MM.1S (cell line): ENCODE measurements around the gene CENPU.

Experiments used
- DNase-seq: peaks from one replicate; pipeline ENCODE4 v3.0.0-alpha.2; 2015
- H2AFZ ChIP-seq: fragments of 300-600 bp; sonication (generic); 2 replicates; pipeline ENCODE4 v1.6.0; 2016; ENCODE audit warnings: antibody characterized with exemption, low read length
- H3F3A ChIP-seq: fragments of 300-600 bp; sonication (generic); 2 replicates; pipeline ENCODE4 v1.6.1; 2016; ENCODE audit warnings: mild to moderate bottlenecking, antibody characterized with exemption, low read length, moderate library complexity, mixed read lengths; ENCODE audit not compliant: insufficient read depth
- H3K27ac ChIP-seq: fragments of 300-600 bp; sonication (generic); 2 replicates; pipeline ENCODE4 v1.5.1; 2016; ENCODE audit warnings: mild to moderate bottlenecking, low read length
- H3K27me3 ChIP-seq: fragments of 300-600 bp; sonication (generic); replicated peaks from 2 replicates; pipeline ENCODE4 v1.6.0; 2016; ENCODE audit warnings: low read length; ENCODE audit not compliant: insufficient read depth
- H3K36me3 ChIP-seq: fragments of 300-600 bp; sonication (generic); replicated peaks from 2 replicates; pipeline ENCODE4 v1.6.1; 2016; ENCODE audit warnings: mild to moderate bottlenecking, low read length, mixed read lengths; ENCODE audit not compliant: insufficient read depth
- H3K4me1 ChIP-seq: fragments of 300-600 bp; sonication (generic); 2 replicates; pipeline ENCODE4 v1.6.1; 2016; ENCODE audit warnings: low read length, mixed read lengths
- H3K4me2 ChIP-seq: fragments of 300-600 bp; sonication (generic); 2 replicates; pipeline ENCODE4 v1.6.0; 2016; ENCODE audit warnings: low read depth, low read length
- H3K4me3 ChIP-seq: fragments of 300-600 bp; sonication (generic); 2 replicates; pipeline ENCODE4 v1.5.1; 2016; ENCODE audit warnings: low read length, mixed read lengths
- H3K79me2 ChIP-seq: fragments of 300-600 bp; sonication (generic); 2 replicates; pipeline ENCODE4 v1.6.1; 2016; ENCODE audit warnings: mixed run types, low read length, mixed read lengths
- H3K9ac ChIP-seq: fragments of 300-600 bp; sonication (generic); 2 replicates; pipeline ENCODE4 v1.6.1; 2016; ENCODE audit warnings: low read length, mixed read lengths
- H3K9me2 ChIP-seq: fragments of 300-600 bp; sonication (generic); replicated peaks from 2 replicates; pipeline ENCODE4 v1.6.1; 2016; ENCODE audit warnings: mild to moderate bottlenecking, low read length, mixed read lengths; ENCODE audit not compliant: insufficient read depth
- H3K9me3 ChIP-seq: fragments of 300-600 bp; sonication (generic); replicated peaks from 2 replicates; pipeline ENCODE4 v1.6.1; 2016; ENCODE audit warnings: mild to moderate bottlenecking, low read length, mixed read lengths; ENCODE audit not compliant: insufficient read depth
- H4K20me1 ChIP-seq: fragments of 300-600 bp; sonication (generic); 2 replicates; pipeline ENCODE4 v1.6.1; 2016; ENCODE audit warnings: mild to moderate bottlenecking, low read length, moderate library complexity, mixed read lengths; ENCODE audit not compliant: insufficient read depth
- EZH2 ChIP-seq: fragments of 300-600 bp; sonication (generic); optimal IDR thresholded peaks from 2 replicates; pipeline ENCODE3; 2017; ENCODE audit warnings: low read depth, mild to moderate bottlenecking, antibody characterized with exemption, low read length, mixed read lengths
- EZH2phosphoT487 ChIP-seq: fragments of 300-600 bp; sonication (generic); IDR thresholded peaks from 2 replicates; pipeline ENCODE4 v1.6.1; 2018; ENCODE audit warnings: antibody characterized with exemption, low read length
- TF ChIP-seq, protein P1 (sequence below): fragments of 300-600 bp; sonication (generic); IDR thresholded peaks from 2 replicates; pipeline ENCODE4 v1.5.1; 2016; ENCODE audit warnings: antibody characterized with exemption, low read length, mixed read lengths

Gene CENPU

DNA sequence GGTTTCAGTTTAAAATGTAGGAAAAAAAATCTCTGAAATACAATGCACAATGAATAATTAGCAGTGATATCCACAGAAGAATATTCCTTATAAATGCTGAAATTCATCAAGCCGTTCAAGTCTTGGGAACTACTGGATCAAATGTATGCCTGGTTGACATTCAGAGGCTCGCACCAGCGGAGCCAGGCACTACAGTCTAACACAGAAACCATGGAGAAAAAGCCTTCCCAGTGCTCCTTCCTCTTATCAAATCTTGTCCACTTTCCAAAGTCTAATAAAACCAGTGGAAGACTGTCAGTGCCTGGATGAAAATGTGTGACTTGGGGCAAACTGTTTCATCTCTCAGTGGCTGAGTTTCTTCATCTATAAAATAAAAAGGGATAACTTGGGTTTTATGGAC lies 35.9 kb downstream of the CENPU start:
- TF ChIP-seq, protein P1, sequence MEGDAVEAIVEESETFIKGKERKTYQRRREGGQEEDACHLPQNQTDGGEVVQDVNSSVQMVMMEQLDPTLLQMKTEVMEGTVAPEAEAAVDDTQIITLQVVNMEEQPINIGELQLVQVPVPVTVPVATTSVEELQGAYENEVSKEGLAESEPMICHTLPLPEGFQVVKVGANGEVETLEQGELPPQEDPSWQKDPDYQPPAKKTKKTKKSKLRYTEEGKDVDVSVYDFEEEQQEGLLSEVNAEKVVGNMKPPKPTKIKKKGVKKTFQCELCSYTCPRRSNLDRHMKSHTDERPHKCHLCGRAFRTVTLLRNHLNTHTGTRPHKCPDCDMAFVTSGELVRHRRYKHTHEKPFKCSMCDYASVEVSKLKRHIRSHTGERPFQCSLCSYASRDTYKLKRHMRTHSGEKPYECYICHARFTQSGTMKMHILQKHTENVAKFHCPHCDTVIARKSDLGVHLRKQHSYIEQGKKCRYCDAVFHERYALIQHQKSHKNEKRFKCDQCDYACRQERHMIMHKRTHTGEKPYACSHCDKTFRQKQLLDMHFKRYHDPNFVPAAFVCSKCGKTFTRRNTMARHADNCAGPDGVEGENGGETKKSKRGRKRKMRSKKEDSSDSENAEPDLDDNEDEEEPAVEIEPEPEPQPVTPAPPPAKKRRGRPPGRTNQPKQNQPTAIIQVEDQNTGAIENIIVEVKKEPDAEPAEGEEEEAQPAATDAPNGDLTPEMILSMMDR, result no peak
- TF ChIP-seq EZH2 (no peak), EZH2phosphoT487 (no peak)
- H2AFZ ChIP-seq, result no peak overlapping the region
- H3K9me3 ChIP-seq, result no peaks in the 10 kb centered on the region
- no peaks in the 10 kb centered on the region for H3K27me3 ChIP-seq
- peaks cover 46% of the 10 kb centered on the region for H3F3A ChIP-seq
- peaks cover 27% of the 10 kb centered on the region for H3K36me3 ChIP-seq
- peak overlapping the region; percentile 88 for H3K4me2 ChIP-seq
- no peaks in the 10 kb centered on the region for H3K9me2 ChIP-seq
- H3K4me3 ChIP-seq, result peak overlapping the region; percentile 30
- DNase-seq, result no peak
- H3K27ac ChIP-seq, result peak overlapping the region; percentile 72
- H4K20me1 ChIP-seq, result no peaks in the 10 kb centered on the region
- H3K4me1 ChIP-seq, result peaks cover 41% of the 10 kb centered on the region
- peak overlapping the region; percentile 15; the same call in 1 of the 2 replicates for H3K9ac ChIP-seq
- H3K79me2 ChIP-seq, result peaks cover 10% of the 10 kb centered on the region; the same call in 1 of the 2 replicates

DNA sequence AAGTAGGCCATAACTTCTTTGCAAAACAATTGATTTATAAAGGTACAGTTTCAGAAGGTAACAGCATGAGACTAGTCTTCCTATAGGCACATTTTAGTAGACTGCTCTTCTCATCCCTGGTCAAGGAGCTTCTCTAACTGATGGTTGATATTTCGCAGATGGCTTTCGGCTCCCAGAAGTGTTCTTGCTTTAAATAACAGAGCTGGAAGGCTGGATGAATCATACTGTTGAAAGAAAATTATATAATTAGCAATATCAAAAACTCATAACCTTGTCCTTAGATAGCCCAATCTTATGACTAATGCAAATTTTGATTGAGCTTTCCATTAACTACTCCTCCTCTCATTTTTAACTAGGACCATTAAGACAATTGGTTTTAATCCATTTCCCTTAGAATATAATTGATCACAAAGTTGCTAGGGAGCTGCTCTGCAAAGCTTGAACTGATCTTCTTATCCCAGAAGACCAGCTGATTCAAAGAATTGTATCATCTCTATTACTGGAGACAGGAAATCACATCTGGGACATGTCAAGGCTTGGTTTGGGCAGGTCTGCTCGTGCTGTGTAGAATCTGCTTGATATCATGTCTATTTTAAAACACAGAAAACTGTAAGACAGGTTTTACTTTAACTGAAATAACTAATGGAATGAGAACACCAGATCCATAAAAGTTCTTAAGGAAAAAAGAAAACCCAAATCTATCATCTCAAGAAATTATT lies 38.6 kb downstream of the CENPU start:
- Histone ChIP-seq H2AFZ (no peak overlapping the region), H3K9ac (no peak overlapping the region), H3K27me3 (no peaks in the 10 kb centered on the region), H3K79me2 (peaks cover 1% of the 10 kb centered on the region; the same call in 1 of the 2 replicates), H3K27ac (no peak overlapping the region), H3K4me1 (peaks cover 34% of the 10 kb centered on the region), H3F3A (peaks cover 43% of the 10 kb centered on the region), H3K36me3 (peaks cover 18% of the 10 kb centered on the region), H4K20me1 (no peaks in the 10 kb centered on the region), H3K9me2 (no peaks in the 10 kb centered on the region), H3K4me3 (no peak overlapping the region), H3K9me3 (no peaks in the 10 kb centered on the region), H3K4me2 (no peak overlapping the region)
- DNase-seq, result no peak
- TF ChIP-seq EZH2 (no peak), EZH2phosphoT487 (no peak)
- TF ChIP-seq, protein P1, result no peak

DNA sequence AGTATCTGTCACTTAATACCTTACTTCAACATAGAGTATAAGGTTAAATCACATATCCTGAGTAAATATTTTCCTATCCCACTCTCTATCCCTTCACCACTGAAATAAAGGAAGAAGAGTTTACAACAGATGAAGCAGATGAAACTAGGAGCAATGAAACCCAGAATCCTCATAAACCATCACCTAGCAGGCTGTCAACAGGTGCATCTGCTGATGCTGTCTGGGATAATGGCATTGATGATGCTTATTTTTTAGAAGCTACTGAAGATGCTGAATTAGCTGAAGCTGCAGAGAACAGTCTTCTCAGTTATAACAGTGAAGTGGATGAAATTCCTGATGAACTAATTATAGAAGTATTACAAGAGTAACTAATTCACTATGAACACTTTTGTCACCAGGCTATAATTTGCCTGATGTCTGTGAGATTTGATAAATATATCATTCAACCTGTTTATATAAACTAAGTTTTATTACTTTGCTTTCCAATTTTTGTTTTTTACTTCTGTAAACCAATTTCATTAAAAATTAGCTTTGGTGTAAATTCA lies 39.4 kb downstream of the CENPU start:
- Histone ChIP-seq H3K4me3 (no peak overlapping the region), H3K9me2 (no peaks in the 10 kb centered on the region), H3K36me3 (peaks cover 18% of the 10 kb centered on the region; the same call in 1 of the 2 replicates), H3K27me3 (no peaks in the 10 kb centered on the region), H2AFZ (no peak overlapping the region), H4K20me1 (no peaks in the 10 kb centered on the region), H3K9me3 (no peaks in the 10 kb centered on the region), H3K9ac (no peak overlapping the region), H3F3A (peaks cover 35% of the 10 kb centered on the region), H3K4me1 (peaks cover 27% of the 10 kb centered on the region), H3K79me2 (no peaks in the 10 kb centered on the region; the same call in 1 of the 2 replicates), H3K27ac (no peak overlapping the region), H3K4me2 (no peak overlapping the region)
- TF ChIP-seq, protein P1, result no peak
- TF ChIP-seq EZH2phosphoT487 (no peak), EZH2 (no peak)
- DNase-seq, result no peak
